CD4-positive, alpha-beta T cell treated with Interleukin-4 for 1 hour (primary cell): ENCODE measurements around the gene PACRG.

Experiments used
- DNase-seq, 2 donors: peaks; one replicate each; pipeline ENCODE4 v3.0.0-alpha.2; 2020 to 2022

The PACRG gene

GRCh38 chr6:163259689-163260088 lies 531.9 kb downstream of the PACRG start:
- no peak for DNase-seq

- DNase-seq: no peak
Measured at GRCh38 chr6:163260111-163260895, 532.5 kb downstream of the PACRG start.

GRCh38 chr6:163260911-163261310 lies 533.1 kb downstream of the PACRG start:
- DNase-seq: no peak

GRCh38 chr6:163261361-163261760 lies 533.6 kb downstream of the PACRG start:
- no peak for DNase-seq

- no peak for DNase-seq
Measured at GRCh38 chr6:163262080-163262479, 534.3 kb downstream of the PACRG start.

GRCh38 chr6:163263196-163263595 lies 535.4 kb downstream of the PACRG start:
- DNase-seq: no peak

- no peak for DNase-seq
Measured at GRCh38 chr6:163263998-163264661, 536.4 kb downstream of the PACRG start.

GRCh38 chr6:163264662-163265035 lies 536.9 kb downstream of the PACRG start:
- no peak for DNase-seq

GRCh38 chr6:163281634-163282033 lies 553.9 kb downstream of the PACRG start:
- DNase-seq: no peak

- no peak for DNase-seq
Measured at GRCh38 chr6:163282672-163283071, 554.9 kb downstream of the PACRG start.

- DNase-seq: no peak
Measured at GRCh38 chr6:163284151-163284550, 556.4 kb downstream of the PACRG start.

- DNase-seq: no peak
Measured at GRCh38 chr6:163285691-163286090, 557.9 kb downstream of the PACRG start.

GRCh38 chr6:163287626-163288025 lies 559.9 kb downstream of the PACRG start:
- no peak for DNase-seq

GRCh38 chr6:163288066-163288465 lies 560.3 kb downstream of the PACRG start:
- DNase-seq: no peak

GRCh38 chr6:163288915-163289314 lies 561.1 kb downstream of the PACRG start:
- no peak for DNase-seq

GRCh38 chr6:163289447-163289846 lies 561.7 kb downstream of the PACRG start:
- DNase-seq: no peak

- no peak for DNase-seq
Measured at GRCh38 chr6:163290545-163291274, 562.9 kb downstream of the PACRG start.

- DNase-seq: no peak
Measured at GRCh38 chr6:163291622-163292021, 563.8 kb downstream of the PACRG start.

GRCh38 chr6:163293286-163293685 lies 565.5 kb downstream of the PACRG start:
- DNase-seq: no peak

- no peak for DNase-seq
Measured at GRCh38 chr6:163294734-163295133, 567.0 kb downstream of the PACRG start.

GRCh38 chr6:163296835-163297519 lies 569.2 kb downstream of the PACRG start:
- DNase-seq: no peak

GRCh38 chr6:163298079-163298830 lies 570.5 kb downstream of the PACRG start:
- no peak for DNase-seq
